Progenitor cell of endocrine pancreas (in vitro differentiated cells): ENCODE data around the gene FAM227B. TPM values are rescaled to one million over a fixed set of nuclear protein-coding genes. Genes with fewer than 3 reads are reported as not detected.

Experiments
- DNase-seq: peaks from one replicate; pipeline ENCODE4 v3.0.0; 2021; ENCODE audit warnings: low spot score; ENCODE audit not compliant: unreplicated experiment
- H3K27ac Mint-ChIP-seq: 2 replicates; pipeline ENCODE4 v1.8.0; 2021; ENCODE audit warnings: mild to moderate bottlenecking, moderate library complexity, mixed read lengths
- H3K27me3 Mint-ChIP-seq: 2 replicates; pipeline ENCODE4 v1.8.0; 2021; ENCODE audit warnings: mixed read lengths
- H3K36me3 Mint-ChIP-seq: 2 replicates; pipeline ENCODE4 v1.8.0; 2022; ENCODE audit warnings: mixed read lengths; ENCODE audit not compliant: insufficient read depth
- H3K4me1 Mint-ChIP-seq: 2 replicates; pipeline ENCODE4 v1.8.0; 2021; ENCODE audit warnings: low read depth, mixed read lengths
- H3K4me3 Mint-ChIP-seq: 2 replicates; pipeline ENCODE4 v1.8.0; 2021; ENCODE audit warnings: low read depth, mild to moderate bottlenecking, moderate library complexity, mixed read lengths
- H3K9me3 Mint-ChIP-seq: 2 replicates; pipeline ENCODE4 v1.8.0; 2021; ENCODE audit warnings: low read depth, mixed read lengths
- total RNA-seq: library from RNA; stranded (reverse); gene quantifications from 2 replicates; pipeline ENCODE4 v1.2.1, GENCODE V29; 2021
- TF ChIP-seq, protein P1 (sequence below): fragments of 200-600 bp; sonication (generic); IDR thresholded peaks from one replicate; pipeline ENCODE4 v1.5.0; 2021; ENCODE audit warnings: antibody characterized with exemption, mild to moderate bottlenecking; ENCODE audit not compliant: unreplicated experiment

FAM227B gene
- total RNA-seq, 1 donor from 2014 or later = 8.9 TPM

- H3K4me1 Mint-ChIP-seq = peaks cover 1% of the 10 kb centered on the region
- no peaks in the 10 kb centered on the region for H3K9me3 Mint-ChIP-seq
- peak overlapping the region; percentile 67 for H3K27ac Mint-ChIP-seq
- H3K27me3 Mint-ChIP-seq = no peaks in the 10 kb centered on the region
- no peak for DNase-seq
- H3K36me3 Mint-ChIP-seq = peaks cover 8% of the 10 kb centered on the region
- no peak overlapping the region for H3K4me3 Mint-ChIP-seq
- TF ChIP-seq, protein P1, sequence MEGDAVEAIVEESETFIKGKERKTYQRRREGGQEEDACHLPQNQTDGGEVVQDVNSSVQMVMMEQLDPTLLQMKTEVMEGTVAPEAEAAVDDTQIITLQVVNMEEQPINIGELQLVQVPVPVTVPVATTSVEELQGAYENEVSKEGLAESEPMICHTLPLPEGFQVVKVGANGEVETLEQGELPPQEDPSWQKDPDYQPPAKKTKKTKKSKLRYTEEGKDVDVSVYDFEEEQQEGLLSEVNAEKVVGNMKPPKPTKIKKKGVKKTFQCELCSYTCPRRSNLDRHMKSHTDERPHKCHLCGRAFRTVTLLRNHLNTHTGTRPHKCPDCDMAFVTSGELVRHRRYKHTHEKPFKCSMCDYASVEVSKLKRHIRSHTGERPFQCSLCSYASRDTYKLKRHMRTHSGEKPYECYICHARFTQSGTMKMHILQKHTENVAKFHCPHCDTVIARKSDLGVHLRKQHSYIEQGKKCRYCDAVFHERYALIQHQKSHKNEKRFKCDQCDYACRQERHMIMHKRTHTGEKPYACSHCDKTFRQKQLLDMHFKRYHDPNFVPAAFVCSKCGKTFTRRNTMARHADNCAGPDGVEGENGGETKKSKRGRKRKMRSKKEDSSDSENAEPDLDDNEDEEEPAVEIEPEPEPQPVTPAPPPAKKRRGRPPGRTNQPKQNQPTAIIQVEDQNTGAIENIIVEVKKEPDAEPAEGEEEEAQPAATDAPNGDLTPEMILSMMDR = no peak
These were observed 311.9 kb downstream of the FAM227B start for GRCh38 chr15:49308686-49309085.

- Mint-ChIP-seq H3K27me3 (no peaks in the 10 kb centered on the region), H3K36me3 (peaks cover 8% of the 10 kb centered on the region), H3K9me3 (no peaks in the 10 kb centered on the region), H3K4me1 (no peaks in the 10 kb centered on the region), H3K27ac (no peak overlapping the region), H3K4me3 (no peak overlapping the region)
- DNase-seq = no peak
- TF ChIP-seq, protein P1 = no peak
These were observed 314.1 kb downstream of the FAM227B start for GRCh38 chr15:49306551-49306950.

GRCh38 chr15:49303003-49303402 is 317.6 kb downstream of the FAM227B start:
- H3K4me3 Mint-ChIP-seq = no peak overlapping the region
- peaks cover 4% of the 10 kb centered on the region for H3K9me3 Mint-ChIP-seq
- H3K36me3 Mint-ChIP-seq = peaks cover 14% of the 10 kb centered on the region
- TF ChIP-seq, protein P1 = no peak
- no peak overlapping the region for H3K27ac Mint-ChIP-seq
- no peaks in the 10 kb centered on the region for H3K27me3 Mint-ChIP-seq
- no peaks in the 10 kb centered on the region for H3K4me1 Mint-ChIP-seq
- no peak for DNase-seq

DNA sequence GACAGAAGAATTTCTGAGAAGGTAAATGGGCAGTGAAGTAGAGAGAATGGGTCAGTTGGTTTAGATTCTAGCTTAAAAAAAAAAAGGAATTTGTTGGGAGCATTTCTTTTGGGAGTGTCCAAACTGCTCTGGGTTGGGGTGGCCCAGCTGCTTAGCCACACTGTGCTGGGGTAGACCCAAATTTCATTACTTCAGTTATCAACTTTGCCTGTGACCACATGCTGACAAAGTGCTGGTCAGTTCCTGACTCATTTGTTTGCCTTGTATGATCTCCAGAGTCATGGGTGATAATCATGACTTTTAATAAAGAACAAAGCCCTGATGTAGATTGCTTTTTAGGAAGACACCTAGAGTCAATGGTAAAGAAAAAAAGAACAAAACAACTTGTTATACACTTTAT is 319.1 kb downstream of the FAM227B start:
- no peaks in the 10 kb centered on the region for H3K4me1 Mint-ChIP-seq
- H3K27ac Mint-ChIP-seq = no peak overlapping the region
- H3K9me3 Mint-ChIP-seq = peaks cover 12% of the 10 kb centered on the region
- TF ChIP-seq, protein P1 = no peak
- peaks cover 14% of the 10 kb centered on the region for H3K36me3 Mint-ChIP-seq
- no peak overlapping the region for H3K4me3 Mint-ChIP-seq
- DNase-seq = no peak
- H3K27me3 Mint-ChIP-seq = no peaks in the 10 kb centered on the region

- no peak overlapping the region for H3K27ac Mint-ChIP-seq
- no peaks in the 10 kb centered on the region for H3K4me1 Mint-ChIP-seq
- no peaks in the 10 kb centered on the region for H3K27me3 Mint-ChIP-seq
- H3K4me3 Mint-ChIP-seq = no peak overlapping the region
- peaks cover 12% of the 10 kb centered on the region for H3K9me3 Mint-ChIP-seq
- no peak for DNase-seq
- TF ChIP-seq, protein P1 = no peak
- peaks cover 14% of the 10 kb centered on the region for H3K36me3 Mint-ChIP-seq
These were observed 319.8 kb downstream of the FAM227B start for GRCh38 chr15:49300856-49301255.
